Lower leg skin (tissue), 3 donors: ENCODE results near the gene CTNND2.

Source experiments
- CTCF ChIP-seq, 3 donors: fragments of 450-650 bp; IDR thresholded peaks; one replicate each; pipeline ENCODE4 v1.5.1; 2016; ENCODE audit warnings: antibody characterized with exemption in 3 of 3, mild to moderate bottlenecking in 3 of 3, moderate library complexity in 2 of 3
- POLR2A ChIP-seq, 2 donors: fragments of 450-650 bp; IDR thresholded peaks; one replicate each; pipeline ENCODE4 v1.6.1; 2016 to 2017; ENCODE audit warnings: antibody characterized with exemption in 2 of 2, mild to moderate bottlenecking in 1 of 2, moderate library complexity in 1 of 2

- TF ChIP-seq CTCF (IDR thresholded peaks at IDR 0.05), result no peak
- no peak for TF ChIP-seq POLR2A (IDR thresholded peaks at IDR 0.05)
These were observed 832.2 kb downstream of the CTNND2 start for GRCh38 chr5:11072076-11072475.
